GM12891 (cell line): ENCODE results near the gene GCK.

Experiments
- DNase-seq: peaks from one replicate; pipeline ENCODE4 v3.0.0; 2011; ENCODE audit warnings: low spot score; ENCODE audit not compliant: insufficient read length
- FAIRE-seq: peaks from 2 replicates; lab custom pipeline; 2011; peaks lifted over from hg19 to GRCh38; lab: Jason Lieb, UNC
- PAX5 ChIP-seq: IDR thresholded peaks from 2 replicates; pipeline ENCODE4 v1.6.1; 2011; ENCODE audit warnings: low read length, moderate library complexity, mild to moderate bottlenecking; ENCODE audit not compliant: insufficient read depth, severe bottlenecking
- POLR2A ChIP-seq: IDR thresholded peaks from 2 replicates; pipeline ENCODE4 v1.6.1; 2011; ENCODE audit warnings: low read depth, low read length, control low read depth
- POLR2AphosphoS5 ChIP-seq: IDR thresholded peaks from 2 replicates; pipeline ENCODE4 v1.6.1; 2011; ENCODE audit warnings: low read depth, low read length, control low read depth
- POU2F2 ChIP-seq: IDR thresholded peaks from 2 replicates; pipeline ENCODE4 v1.6.1; 2011; ENCODE audit warnings: low read depth, mild to moderate bottlenecking, control low read depth, low read length, moderate library complexity
- SPI1 ChIP-seq: IDR thresholded peaks from 2 replicates; pipeline ENCODE4 v1.6.1; 2011; ENCODE audit warnings: low read depth, low read length, control low read depth
- TAF1 ChIP-seq: IDR thresholded peaks from 2 replicates; pipeline ENCODE4 v1.6.1; 2011; ENCODE audit warnings: low read depth, low read length, control low read depth

Gene GCK

DNA sequence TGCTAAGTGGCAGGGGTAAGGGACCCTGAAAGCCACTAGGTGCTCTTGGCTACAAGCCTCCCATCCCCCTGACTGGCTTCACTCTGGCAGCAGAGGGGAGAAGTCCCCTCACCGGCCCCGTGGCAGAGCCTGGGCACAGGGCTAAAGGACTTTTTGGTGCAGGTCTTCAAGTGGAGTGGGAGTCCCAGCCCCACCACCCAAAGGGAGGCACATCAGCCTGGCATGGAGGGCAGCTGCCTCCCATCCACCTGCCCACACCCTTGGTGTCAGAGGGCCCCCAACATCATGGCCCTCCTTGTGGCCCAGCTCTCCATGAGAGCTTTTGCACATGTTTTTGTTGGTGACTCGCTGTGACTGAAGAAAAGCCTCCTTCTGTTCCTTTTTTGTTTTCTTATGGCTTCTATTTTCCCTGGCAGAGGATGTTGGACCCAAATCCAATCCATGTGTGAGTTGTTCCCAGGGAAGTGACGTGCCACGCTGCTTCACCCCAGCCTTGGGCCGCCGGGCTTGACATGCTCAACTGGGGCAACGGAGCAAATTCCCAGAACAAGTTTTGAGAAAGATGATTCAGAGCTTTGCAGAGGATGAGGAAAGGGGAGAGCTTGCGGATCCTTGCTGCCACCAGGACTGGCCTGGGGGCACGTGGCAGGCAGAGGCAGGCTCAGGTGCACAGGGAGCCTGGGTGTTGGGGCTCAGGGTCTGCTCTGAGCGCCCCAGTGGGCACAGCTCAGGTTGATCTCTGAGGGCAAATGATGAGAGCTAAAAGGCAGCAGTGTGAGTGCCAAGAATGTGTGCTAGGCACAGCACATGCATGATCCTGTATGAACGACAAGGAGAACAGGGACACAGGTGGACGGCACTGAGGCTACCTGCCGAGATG, 87.0 kb downstream of the GCK start:
- no peak for FAIRE-seq
- TF ChIP-seq PAX5 = no peak
- TF ChIP-seq POLR2A = no peak
- no peak for TF ChIP-seq TAF1
- TF ChIP-seq POLR2AphosphoS5 = no peak
- no peak for DNase-seq

DNA sequence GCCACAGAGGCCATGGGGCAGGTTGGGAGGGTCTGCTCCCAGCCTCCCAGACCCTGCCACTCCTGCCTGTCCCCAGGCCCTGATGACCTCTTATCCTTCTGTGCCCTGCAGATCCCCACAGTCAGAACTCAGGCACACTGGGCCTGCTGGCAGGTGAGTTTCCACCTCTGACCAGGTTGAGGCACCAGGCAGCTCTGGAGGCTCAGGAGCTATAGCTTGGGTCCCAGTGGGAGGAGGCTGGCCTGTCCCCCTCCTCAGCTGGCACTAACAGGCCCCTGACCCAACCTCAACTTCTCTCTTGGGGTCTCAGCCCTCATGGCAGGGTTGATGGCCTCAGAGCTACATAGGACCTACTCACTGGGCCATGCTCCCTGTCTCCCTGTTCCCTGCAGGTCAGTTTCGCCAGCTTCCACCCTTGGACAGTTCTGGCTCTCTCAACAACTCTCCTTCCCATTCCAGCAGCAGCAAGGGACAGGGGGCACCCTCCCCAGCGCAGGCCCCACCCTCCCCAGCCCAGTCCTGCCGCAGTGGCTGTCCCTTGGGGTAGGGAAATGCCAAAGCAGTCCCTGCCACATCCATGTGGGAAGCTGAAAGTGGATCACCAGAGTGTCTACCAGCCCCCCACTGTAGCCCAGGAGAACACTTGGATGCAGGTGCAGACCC, 87.8 kb downstream of the GCK start:
- no peak for FAIRE-seq
- TF ChIP-seq SPI1 (no peak), POLR2A (no peak), TAF1 (no peak), POU2F2 (no peak), POLR2AphosphoS5 (no peak), PAX5 (no peak)

DNA sequence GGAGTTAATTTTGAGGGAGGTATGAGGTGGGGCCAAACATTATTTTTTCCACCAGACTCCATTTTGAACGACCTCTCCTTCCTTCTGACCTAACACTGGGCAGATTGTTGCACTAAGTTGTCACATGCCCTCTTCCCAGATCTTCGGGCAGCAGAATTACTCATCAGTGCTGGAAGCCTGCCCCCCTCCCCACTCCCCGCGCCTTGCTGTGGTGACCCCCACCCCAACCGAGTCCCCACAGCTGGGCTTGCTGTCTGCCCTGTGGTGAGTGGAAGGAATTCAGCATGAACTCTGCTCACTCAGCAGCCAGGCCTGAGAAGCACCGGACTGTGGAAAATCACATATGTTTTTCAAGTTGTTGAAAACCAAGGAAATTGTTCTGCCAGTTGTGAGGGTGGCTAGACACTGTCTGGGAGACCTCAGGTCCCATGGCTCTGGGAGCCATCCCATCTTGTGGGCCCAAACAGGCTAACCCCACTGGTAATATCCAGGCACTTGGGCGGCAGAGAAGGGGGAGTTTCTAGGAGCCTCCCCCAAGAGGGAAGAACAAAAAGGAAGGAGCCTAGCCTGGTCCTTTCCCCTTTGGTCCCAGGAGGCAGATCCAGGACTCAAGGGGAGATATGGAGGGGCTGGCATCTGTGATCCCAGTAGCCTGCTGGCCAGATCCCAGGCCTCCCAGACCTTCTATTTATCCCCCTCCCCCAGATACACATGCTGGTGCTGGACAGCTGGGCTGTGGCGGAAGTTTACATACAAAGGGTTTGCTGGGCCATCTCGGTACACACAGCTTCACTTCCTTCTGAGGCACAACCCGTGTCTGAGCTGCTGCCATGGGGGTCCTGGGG, 88.6 kb downstream of the GCK start:
- FAIRE-seq (peak; percentile 65), DNase-seq (no peak)
- TF ChIP-seq POLR2A = no peak
- TF ChIP-seq PAX5 = no peak

More for the DNA sequence above, 87.8 kb downstream of the GCK start:
- DNase-seq = no peak

DNA sequence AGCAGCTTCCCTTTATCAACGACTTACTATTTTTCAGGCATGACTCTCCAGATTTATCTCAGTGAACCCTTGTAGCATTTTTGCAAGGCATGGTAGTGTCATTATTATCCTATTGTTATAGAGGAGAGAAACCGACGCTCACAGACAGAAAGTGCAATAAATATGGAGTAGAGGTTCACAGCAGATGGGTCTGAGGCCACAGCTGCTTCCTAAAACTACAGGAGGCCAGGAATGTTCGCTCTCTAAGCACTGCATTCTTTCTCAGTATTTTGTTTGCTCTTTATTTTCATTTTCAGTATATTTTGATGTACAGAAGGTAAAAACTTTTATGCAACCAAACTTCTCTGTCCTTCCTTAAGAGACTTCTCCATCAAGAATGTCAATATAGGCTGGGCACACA, 89.6 kb downstream of the GCK start:
- FAIRE-seq (no peak), DNase-seq (no peak)
- no peak for TF ChIP-seq SPI1
- TF ChIP-seq PAX5 = no peak
- TF ChIP-seq POLR2AphosphoS5 = no peak

DNA sequence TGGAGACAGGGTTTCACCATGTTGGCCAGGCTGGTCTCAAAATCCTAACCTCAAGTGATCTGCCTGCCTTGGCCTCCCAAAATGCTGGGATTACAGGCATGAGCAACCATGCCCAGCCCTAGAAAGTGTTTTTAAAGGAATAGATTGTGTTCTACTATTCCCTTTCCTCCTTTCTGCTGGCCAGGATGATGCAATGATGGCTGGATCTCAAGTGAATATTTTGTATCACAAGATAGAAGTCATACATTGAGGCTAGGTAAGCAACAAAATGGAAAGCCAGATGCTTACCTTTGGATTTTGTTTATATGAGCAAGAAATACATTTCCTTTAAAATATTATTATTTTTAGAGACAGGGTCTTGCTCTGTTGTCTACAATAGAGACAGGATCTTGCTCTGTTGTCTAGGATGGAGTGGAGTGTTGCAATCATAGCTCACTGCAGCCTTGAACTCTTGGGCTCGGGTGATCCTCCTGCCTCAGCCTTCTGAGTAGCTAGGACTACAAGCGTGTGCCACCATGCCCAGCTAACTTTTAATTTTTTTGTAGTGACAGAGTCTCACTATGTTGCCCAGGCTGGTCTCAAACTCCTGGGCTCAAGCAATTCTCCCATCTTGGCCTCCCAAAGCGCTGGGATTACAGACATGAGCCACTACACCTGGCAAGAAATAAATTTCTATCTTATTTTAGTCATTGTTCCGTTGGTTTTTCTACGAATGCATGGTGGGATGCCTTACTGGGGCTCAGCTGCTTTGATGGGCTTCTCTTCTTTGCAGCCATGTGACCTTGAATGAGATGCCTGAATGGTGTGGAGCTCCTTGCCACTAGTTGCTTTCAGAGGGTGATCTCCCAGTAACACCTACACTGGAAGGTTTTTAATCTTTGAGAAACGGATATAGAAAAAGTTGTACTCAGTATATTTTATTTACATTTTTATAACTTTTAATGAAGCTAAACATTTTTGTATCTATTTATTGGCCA, 90.9 kb downstream of the GCK start:
- DNase-seq (no peak), FAIRE-seq (no peak)
- TF ChIP-seq TAF1 (no peak), POLR2AphosphoS5 (no peak), POLR2A (no peak), POU2F2 (no peak), PAX5 (no peak), SPI1 (no peak)

DNA sequence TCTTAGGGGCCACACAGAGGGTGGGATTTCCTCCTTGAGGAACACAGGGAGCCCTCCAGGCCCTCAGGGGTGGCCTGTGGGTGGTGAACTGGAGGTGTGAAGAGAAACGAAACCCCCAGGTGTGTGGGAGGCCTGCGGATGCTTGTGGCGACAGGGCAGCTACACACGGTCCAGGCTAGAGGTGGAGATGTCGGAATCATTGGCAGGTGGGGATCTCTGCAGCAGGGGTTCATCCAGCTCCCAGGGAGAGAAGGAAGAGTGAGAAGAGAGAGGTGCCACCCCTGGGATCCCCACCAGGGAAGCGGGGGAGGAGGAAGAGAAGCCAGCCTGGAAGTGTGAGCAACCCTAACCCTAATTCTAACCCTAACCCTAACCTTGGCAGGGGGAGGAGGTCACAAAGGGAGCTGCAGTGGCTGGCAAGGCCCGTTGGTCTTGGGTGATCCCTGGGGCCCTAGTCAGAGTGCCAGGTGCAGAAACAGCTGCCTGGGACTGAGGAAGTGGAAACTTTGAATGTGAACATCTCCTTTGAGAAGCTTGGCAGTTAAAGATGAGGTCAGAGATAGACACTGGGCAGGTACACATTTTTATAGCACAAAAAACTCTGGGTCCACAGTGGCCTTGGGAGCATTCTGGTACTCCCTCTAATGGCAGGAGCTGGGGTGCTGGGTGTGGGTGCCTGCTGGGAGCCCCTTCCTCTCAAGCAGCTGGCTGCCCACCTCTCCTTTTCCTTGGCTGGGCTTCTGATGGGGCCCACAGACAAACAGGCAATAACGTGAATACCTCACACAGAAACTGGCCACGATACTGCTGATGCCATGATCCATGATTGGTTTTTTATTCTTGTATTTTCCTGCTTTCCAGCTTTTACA, 91.9 kb downstream of the GCK start:
- DNase-seq = no peak
- peak; percentile 83 for TF ChIP-seq SPI1
- TF ChIP-seq PAX5 = no peak
- FAIRE-seq = peak; percentile 93

DNA sequence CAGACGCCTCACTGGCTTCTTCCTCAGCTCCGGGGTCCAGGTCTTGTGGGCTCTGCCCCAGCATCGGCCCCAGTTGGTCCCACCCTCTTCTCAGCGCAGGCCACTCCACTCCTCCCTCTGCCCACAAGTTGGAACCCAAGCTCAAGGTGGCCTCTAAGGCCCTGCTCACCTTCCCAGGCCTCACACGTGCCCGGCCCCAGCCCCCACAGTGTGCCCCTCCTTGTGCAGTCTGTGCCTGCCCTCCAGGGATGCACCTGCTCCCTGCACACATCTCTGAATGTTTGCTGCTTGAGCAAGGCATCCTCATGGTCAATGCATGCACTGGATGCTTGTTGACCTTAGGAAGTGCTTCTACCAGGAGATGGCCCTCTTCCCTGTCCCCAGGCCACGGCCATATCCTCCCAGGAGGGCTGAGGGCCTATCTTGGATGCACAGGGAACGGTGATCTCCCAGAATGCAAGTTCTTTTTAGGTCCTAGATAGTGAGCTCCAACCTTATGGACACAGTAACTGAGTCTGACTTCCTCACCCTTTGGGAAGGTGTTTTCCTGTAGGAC, 92.8 kb downstream of the GCK start:
- FAIRE-seq = peak; percentile 71
- no peak for TF ChIP-seq POU2F2
- no peak for TF ChIP-seq TAF1
- no peak for TF ChIP-seq POLR2AphosphoS5
- TF ChIP-seq PAX5 = no peak
- TF ChIP-seq SPI1 = no peak
- TF ChIP-seq POLR2A = no peak
- DNase-seq = no peak

DNA sequence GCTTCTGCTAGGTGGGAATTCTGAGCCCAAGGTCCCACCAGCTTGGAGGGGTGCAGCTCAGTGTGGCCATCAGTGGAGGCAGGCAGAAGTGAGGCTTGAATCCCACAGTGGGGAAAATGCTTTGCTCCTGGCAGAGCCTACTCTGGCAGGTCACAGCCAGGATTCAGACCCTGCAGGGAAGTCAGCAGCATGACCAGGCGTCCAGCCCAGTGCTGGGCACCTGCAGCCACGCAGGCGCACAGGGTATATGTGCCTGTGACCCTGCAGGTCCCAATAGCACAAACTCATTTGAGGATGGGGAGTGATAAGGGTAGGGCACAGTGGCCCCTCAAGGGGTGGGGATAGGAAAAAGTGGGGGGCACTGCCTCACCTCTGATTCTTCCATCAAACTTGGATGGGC, 93.5 kb downstream of the GCK start:
- FAIRE-seq (no peak), DNase-seq (no peak)
- no peak for TF ChIP-seq POLR2A
- TF ChIP-seq SPI1 = no peak
- no peak for TF ChIP-seq POU2F2
- TF ChIP-seq PAX5 = no peak
- no peak for TF ChIP-seq POLR2AphosphoS5
- TF ChIP-seq TAF1 = no peak

DNA sequence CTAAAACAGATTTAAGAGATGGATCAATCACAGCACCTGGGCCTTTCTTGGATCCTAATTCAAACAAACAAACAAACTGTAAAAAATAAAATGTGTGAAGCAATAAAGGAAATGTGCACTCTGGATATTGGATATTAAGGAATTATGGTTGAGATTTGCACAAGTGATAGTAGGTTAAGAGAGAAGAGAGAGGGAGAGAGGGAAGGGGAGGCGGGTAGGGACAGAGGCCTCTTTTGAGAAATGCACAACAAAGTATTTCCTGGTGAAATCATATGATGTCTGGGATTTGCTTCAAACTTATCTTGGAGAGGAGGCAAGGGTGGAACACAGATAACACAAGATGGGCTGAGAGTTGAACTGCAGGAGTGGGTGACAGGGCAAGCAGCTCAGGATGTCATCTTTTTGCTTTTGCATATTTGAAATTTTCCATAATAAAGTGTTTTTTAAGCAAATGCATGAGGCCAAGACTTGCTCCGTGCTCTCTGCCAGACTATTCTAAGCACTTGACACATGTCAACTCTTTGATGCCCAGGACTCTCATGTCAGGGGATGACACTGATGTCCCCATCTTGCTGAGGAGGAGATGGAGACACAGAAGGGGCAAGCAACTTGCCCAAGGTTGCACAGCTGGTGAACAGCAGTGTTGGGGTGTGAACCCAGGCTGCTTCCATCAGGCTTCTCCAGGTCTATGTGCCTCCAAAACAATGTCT, 94.2 kb downstream of the GCK start:
- DNase-seq (no peak), FAIRE-seq (no peak)
- no peak for TF ChIP-seq PAX5
- no peak for TF ChIP-seq POLR2AphosphoS5
- TF ChIP-seq POU2F2 = no peak
- TF ChIP-seq SPI1 = no peak
- TF ChIP-seq POLR2A = no peak
- no peak for TF ChIP-seq TAF1
